ENCODE measurements around the gene FAM43A.

FAM43A gene

DNA sequence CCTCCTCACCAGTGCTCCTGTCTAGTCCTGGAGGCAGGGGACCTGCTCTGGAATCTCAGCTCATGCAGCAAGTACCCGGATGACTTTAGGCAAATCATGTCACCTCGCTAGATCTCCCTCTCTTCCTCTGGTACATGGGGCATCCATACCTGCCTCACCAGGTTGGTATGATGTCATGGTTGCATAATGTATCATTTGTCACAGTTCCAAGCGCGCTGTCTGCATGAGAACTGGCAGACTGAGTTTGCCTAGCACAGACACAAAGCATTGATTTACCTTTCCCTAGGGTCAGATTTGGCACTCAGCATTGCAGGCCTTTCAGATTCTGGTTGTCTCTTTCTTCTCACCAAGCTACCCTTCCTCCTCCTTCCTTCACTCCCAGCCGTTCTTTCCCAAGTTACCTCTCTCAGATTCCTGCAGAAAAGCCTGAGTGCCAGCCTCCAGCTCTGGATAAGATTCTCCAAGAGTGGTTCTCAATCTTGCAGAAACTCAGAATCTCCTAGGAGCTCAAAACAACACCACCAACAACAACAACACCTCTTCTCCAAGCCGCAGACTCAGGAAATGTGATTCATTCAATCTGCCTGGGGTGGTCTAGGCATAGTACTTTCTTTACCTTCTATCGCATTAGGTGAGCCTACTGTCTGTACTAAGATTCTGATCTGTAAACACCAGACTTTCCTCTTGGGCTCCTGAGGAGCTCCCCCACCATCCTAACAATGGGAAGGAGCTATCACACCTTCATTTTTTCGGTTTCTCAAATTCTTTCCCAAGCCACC is 29.5 kb downstream of the FAM43A start:
- Histone ChIP-seq H4K20me1 (ENCODE audit: insufficient read depth, low read length, poor library complexity, severe bottlenecking) (no peaks in the 10 kb centered on the region), H3K9me3 (ENCODE audit: insufficient read depth, low read depth, low read length) (no peaks in the 10 kb centered on the region), H3K36me3 (ENCODE audit: insufficient read depth, low read length) (no peaks in the 10 kb centered on the region), H3F3A (ENCODE audit: low read depth) (no peaks in the 10 kb centered on the region), H3K4me2 (ENCODE audit: low read depth, low read length, poor library complexity, severe bottlenecking) (no peak overlapping the region), H2AFZ (ENCODE audit: low read length) (no peak overlapping the region), H3K9me2 (replicated peaks; ENCODE audit: low read depth, low read length) (no peaks in the 10 kb centered on the region), H3K27me3 (ENCODE audit: insufficient read depth, low read length, poor library complexity, severe bottlenecking) (no peaks in the 10 kb centered on the region), H3K79me2 (ENCODE audit: insufficient read depth, low read length) (no peaks in the 10 kb centered on the region), H3K4me1 (ENCODE audit: insufficient read depth, low read length, poor library complexity, severe bottlenecking) (no peaks in the 10 kb centered on the region), H3K9ac (ENCODE audit: low read depth, low read length, poor library complexity, severe bottlenecking) (no peak overlapping the region), H3K4me3 (ENCODE audit: low read length, poor library complexity, severe bottlenecking) (no peak overlapping the region)
- TF ChIP-seq EZH2phosphoT487 (IDR thresholded peaks at IDR 0.05; ENCODE audit: borderline replicate concordance), result no peak
- TF ChIP-seq, protein P1, sequence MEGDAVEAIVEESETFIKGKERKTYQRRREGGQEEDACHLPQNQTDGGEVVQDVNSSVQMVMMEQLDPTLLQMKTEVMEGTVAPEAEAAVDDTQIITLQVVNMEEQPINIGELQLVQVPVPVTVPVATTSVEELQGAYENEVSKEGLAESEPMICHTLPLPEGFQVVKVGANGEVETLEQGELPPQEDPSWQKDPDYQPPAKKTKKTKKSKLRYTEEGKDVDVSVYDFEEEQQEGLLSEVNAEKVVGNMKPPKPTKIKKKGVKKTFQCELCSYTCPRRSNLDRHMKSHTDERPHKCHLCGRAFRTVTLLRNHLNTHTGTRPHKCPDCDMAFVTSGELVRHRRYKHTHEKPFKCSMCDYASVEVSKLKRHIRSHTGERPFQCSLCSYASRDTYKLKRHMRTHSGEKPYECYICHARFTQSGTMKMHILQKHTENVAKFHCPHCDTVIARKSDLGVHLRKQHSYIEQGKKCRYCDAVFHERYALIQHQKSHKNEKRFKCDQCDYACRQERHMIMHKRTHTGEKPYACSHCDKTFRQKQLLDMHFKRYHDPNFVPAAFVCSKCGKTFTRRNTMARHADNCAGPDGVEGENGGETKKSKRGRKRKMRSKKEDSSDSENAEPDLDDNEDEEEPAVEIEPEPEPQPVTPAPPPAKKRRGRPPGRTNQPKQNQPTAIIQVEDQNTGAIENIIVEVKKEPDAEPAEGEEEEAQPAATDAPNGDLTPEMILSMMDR (conservative IDR thresholded peaks at IDR 0.05; ENCODE audit: low read length), result no peak

DNA sequence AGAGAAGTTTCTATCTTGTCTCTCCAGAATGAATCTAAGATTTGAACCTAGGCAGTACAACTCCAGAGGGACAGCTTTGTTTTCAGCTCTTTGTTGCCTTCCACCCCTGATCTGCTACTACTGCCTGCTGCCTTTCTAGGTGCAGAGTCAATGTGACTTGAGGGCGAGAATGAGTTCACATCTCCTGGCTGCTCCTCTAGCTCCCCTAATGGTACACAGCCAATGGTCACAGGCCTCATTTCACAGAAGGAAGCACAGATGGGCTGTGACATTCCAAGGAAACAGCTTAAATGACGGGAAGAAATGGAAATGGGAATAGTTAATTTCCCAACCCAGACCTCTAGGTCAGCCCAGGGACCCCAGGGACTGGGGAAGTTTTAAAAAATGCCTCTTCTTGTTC is 32.4 kb downstream of the FAM43A start:
- no peaks in the 10 kb centered on the region for H3F3A ChIP-seq (ENCODE audit: low read depth)
- no peaks in the 10 kb centered on the region for H3K27me3 ChIP-seq (ENCODE audit: insufficient read depth, low read length, poor library complexity, severe bottlenecking)
- TF ChIP-seq, protein P1 (conservative IDR thresholded peaks at IDR 0.05; ENCODE audit: low read length), result no peak
- TF ChIP-seq EZH2phosphoT487 (IDR thresholded peaks at IDR 0.05; ENCODE audit: borderline replicate concordance), result no peak
- H3K4me2 ChIP-seq (ENCODE audit: low read depth, low read length, poor library complexity, severe bottlenecking), result no peak overlapping the region
- H3K36me3 ChIP-seq (ENCODE audit: insufficient read depth, low read length), result no peaks in the 10 kb centered on the region
- H3K4me1 ChIP-seq (ENCODE audit: insufficient read depth, low read length, poor library complexity, severe bottlenecking), result no peaks in the 10 kb centered on the region
- H2AFZ ChIP-seq (ENCODE audit: low read length), result no peak overlapping the region
- no peaks in the 10 kb centered on the region for H4K20me1 ChIP-seq (ENCODE audit: insufficient read depth, low read length, poor library complexity, severe bottlenecking)
- no peaks in the 10 kb centered on the region for H3K79me2 ChIP-seq (ENCODE audit: insufficient read depth, low read length)
- no peak overlapping the region for H3K4me3 ChIP-seq (ENCODE audit: low read length, poor library complexity, severe bottlenecking)
- no peaks in the 10 kb centered on the region for H3K9me3 ChIP-seq (ENCODE audit: insufficient read depth, low read depth, low read length)
- H3K9ac ChIP-seq (ENCODE audit: low read depth, low read length, poor library complexity, severe bottlenecking), result no peak overlapping the region
- H3K9me2 ChIP-seq (replicated peaks; ENCODE audit: low read depth, low read length), result no peaks in the 10 kb centered on the region

GRCh38 chr3:194720048-194720447 is 34.4 kb downstream of the FAM43A start:
- Histone ChIP-seq H3F3A (ENCODE audit: low read depth) (no peaks in the 10 kb centered on the region), H3K9me2 (replicated peaks; ENCODE audit: low read depth, low read length) (no peaks in the 10 kb centered on the region), H3K4me1 (ENCODE audit: insufficient read depth, low read length, poor library complexity, severe bottlenecking) (no peaks in the 10 kb centered on the region), H3K4me2 (ENCODE audit: low read depth, low read length, poor library complexity, severe bottlenecking) (no peak overlapping the region), H3K9me3 (ENCODE audit: insufficient read depth, low read depth, low read length) (no peaks in the 10 kb centered on the region), H3K36me3 (ENCODE audit: insufficient read depth, low read length) (no peaks in the 10 kb centered on the region), H3K4me3 (ENCODE audit: low read length, poor library complexity, severe bottlenecking) (no peak overlapping the region), H3K79me2 (ENCODE audit: insufficient read depth, low read length) (no peaks in the 10 kb centered on the region), H3K27me3 (ENCODE audit: insufficient read depth, low read length, poor library complexity, severe bottlenecking) (no peaks in the 10 kb centered on the region), H2AFZ (ENCODE audit: low read length) (no peak overlapping the region), H3K9ac (ENCODE audit: low read depth, low read length, poor library complexity, severe bottlenecking) (no peak overlapping the region), H4K20me1 (ENCODE audit: insufficient read depth, low read length, poor library complexity, severe bottlenecking) (no peaks in the 10 kb centered on the region)
- no peak for TF ChIP-seq EZH2phosphoT487 (IDR thresholded peaks at IDR 0.05; ENCODE audit: borderline replicate concordance)
- TF ChIP-seq, protein P1 (conservative IDR thresholded peaks at IDR 0.05; ENCODE audit: low read length), result no peak

All from Loucy (cell line).